ENCODE data around the gene CKMT2.

CKMT2 gene

DNA sequence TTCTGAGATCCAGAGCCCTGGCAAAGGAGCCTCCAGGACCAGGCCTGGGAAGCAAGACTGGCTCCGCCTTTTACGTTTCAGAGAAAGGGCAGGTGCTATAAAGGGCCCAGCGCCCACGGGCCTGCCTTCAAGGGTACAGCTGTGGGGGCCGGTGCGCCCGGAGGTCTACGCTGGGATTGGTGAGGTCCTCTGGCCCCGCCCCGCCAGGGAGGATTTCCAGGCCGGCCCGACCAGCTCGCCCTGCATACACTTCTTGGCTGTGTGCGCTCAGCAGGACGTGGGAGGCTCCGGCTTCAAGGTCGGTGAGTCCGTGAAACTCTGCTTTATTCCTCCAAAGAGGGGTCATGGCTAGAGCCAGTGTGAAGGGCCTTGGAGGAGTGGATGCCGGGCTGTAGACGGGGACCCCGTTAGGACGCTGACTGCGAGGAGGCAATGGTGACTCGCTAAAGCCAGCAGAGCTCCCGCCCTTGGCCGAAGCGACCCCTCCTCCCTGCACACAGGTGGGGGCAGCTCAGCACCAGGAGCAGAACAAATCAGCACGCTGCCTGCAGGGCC is at the start of gene CKMT2:
Gene CKMT2, plus strand, starts transcription at position 243 of the 555 bp plus-strand sequence. CDS start 17,811 bp downstream, outside the sequence.
- DNase-seq = no peak

DNA sequence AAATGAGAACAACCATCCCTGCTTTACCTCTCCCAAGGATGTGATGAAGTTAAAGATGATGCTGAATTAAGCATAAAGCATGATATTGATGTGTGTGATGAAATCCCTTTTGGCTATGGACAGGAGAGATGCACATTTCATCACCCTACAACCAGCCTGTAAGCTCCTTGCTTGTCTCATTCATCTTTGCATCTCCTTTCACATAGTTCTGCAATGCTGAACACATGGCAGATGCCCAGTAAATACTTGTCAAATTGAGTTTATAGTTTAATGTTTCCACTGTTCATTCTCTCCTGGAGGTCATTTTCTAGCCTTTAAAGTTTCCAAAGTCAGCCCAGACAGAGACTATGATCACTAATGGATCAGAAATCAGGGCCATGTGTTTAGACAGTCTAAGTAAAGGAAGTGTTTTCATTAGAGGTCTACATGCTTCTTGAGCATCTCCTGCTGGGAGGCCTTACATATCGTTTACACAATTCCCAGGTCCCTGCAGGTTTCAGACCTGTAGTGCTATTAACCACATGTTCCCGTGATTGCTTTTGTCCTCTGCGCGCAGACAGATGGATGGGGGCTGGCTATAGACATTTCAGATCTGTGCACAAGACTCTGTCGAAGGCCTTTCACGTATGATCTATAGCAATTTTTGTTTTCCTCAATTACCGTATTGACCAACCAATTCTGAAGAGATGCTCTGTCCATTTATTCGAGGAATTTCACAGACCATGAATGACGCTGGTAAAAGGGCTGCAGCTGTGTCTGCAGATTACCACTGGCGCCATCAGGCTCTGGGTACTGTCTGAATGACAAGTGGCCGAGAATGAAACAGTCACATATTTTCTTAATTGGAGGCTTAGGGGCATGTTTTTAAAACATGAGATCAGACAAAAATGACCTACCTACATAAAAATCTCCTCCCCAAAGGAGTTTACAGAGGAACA is 49.0 kb upstream of the CKMT2 start:
- DNase-seq = no peak

DNA sequence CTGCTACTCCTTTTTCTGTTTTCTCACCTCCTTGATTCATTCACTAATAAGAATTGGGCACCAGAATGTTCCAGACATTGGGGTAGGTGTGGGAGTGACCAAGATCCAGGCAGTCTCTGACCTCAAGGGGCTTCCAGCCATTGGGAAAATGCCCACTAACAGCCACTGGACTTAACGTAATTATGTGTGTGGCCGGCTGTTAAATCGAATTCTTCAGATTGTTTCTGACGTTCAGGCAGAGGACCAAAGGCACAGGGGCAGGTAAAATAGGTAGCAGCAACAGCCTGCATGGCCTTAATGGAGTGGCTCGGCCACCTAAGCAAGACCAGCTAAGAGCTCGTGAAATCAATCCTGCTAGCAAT is 48.4 kb upstream of the CKMT2 start:
- no peak for DNase-seq

GRCh38 chr5:81187885-81188284 is 45.2 kb upstream of the CKMT2 start:
- DNase-seq = no peak

- no peak for DNase-seq
These were observed 44.2 kb upstream of the CKMT2 start for GRCh38 chr5:81188962-81189361.

DNA sequence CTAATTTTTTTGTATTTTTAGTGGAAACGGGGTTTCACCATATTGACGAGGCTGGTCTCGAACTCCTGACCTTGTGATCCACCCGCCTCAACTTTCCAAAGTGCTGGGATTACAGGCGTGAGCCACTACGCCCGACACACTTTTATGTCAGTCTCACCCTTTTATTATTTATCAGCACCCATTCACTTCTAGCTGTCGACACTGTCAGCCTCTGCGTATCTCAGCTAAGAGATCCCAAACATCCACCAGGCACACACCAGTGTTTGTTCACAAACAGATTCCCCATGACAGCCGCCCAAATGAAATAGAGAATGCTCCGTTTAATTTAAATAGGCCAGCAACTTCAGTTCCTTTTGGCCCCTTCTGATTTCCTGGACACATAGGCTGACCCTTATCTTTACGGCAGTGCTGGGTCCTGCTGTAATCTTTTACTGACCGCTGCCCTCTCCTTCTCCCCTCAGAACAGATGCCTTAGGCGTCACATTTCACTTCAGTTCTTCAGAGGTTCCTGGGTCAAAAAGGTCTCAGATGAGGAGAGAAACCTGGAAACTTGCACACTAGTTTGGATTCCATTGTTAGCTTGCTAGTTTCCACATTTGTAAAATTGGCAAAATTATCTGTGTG is 43.1 kb upstream of the CKMT2 start:
- no peak for DNase-seq

GRCh38 chr5:81191726-81192372 is 41.3 kb upstream of the CKMT2 start:
- no peak for DNase-seq

DNA sequence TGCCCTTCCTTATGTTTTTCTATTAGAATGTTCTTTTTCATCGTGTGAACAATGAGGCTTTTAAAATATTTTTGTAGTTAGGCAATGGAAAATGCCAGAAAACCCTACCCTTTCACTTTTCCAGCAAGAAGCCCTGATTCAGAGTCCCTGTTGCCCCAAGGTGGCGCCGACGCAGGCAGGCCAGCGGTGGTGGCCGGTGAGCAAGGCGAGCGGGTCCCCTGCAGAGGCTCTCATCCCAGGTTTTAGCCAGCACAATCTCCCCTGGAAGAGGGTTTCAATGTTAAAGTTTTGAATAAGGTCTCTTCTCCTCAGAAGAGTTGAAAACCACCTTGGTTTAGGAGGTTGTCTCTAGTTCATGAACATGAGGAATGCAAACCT is 40.8 kb upstream of the CKMT2 start:
- no peak for DNase-seq

DNA sequence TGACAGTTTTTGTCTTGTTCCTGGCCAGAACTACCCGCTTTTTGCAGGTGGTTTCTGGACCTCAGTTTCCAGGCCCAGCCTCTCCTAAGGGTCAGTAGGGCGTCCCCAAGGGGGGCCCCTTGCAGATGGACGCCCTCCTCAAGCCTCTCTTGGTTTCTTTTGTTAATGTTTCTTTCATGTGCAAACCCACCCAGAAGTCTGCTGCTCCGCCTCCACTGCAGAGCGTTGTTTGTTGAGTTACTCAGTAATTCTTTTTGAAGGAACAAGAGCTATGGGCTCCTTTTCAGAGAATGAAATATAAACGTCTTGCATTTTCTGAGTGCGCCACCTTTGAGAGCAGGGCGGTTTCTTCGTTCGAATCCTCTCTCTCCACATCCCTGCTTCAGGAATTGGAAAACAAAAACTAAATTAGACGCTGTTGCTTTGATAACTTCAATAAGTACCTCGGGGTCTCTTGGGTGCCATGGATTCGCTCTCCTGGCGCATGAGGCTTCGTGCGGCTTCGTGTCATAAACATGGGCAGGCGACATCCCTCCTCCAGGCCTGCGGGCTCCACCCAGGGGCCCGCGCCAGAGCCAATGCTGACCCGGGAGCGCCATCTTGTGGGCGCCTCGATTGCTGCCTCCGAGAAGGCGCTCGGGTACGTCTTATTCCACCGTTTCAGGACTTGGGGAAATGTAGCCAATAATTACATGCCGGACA is 38.3 kb upstream of the CKMT2 start:
- DNase-seq = peak; percentile 69

DNA sequence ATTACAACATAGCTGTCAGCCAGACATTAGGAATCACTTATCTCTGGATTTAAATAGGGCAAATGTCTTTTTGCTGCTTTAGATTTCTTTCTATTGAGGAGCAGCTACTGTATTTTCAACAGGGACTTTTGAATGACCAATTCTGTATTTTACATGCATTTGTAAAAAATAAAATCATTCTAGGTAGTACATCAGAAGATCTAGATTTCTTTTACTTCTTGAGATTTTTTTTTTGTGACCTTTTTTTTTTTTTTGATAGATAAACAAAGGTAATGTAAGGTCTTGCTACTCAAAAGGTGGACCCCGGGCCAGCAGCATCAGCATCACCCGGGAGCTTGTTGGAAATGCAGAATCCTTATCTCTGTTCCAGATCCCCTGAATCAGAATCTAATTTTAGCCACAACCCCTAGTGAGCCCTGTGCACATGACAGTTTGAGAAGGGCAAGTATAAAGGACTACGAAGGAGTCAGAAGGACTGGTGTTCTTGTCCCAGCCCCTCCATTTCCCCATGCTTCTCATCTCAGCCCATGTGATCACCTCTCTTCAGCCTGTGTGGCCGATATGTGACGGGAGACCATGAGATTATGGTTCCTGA is 37.7 kb upstream of the CKMT2 start:
- DNase-seq = no peak

DNA sequence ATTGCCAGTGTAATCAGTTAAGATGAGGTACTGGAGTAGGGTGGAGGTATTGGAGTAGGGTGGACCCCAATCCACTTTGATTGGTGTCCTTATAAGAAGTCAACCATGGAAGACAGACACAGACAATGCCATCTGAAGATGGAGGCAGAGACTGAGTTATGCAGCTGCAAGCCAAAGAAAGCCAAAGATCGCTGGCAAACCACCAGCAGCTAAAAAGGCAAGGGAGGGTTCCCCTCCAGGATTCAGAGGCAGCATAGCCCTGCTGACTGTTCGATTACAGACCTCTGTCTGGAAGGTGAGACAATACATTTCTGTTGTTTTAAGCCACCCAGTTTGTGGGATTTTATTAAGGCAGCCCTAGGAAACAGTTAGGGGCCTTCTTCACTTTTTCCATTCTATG is 30.5 kb upstream of the CKMT2 start:
- no peak for DNase-seq

DNA sequence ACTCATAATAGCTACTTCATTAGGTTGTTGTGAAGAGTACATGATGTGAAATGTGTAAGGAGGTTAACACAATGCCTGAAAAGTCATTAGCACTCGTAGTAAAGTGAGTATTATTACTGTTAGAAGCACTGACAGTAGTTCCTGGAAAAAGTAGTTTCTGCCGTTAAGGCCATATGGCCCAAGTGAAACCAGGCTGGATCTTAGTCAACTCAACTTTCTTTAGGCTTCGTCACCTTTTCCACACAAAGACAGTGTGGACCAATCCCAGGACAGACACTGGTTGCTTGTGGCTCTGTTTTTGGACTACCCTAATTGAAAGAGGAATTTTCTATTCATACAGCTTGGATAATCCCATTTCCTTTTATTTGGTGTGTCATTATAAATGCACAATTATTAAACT is 29.4 kb upstream of the CKMT2 start:
- no peak for DNase-seq

GRCh38 chr5:81204205-81204604 is 28.9 kb upstream of the CKMT2 start:
- no peak for DNase-seq

DNA sequence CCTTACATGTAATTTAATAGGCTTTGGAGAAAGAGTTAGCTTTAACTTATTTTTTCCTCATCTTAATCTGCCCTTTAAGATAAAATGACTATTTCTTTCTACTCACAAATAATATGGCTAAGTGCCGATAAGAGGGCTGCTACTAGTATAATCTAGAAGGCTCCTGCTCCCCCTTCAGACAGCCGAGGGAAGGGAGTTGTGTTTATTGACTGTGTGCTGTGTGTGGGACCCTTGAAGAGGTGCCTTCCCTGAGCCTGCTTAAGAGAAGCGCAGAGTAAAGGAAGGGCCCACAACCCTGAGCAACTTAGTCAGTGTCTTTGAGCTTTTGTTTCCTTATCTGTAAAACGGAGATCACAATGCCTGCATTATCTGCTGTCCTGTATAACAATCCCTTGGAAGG is 28.1 kb upstream of the CKMT2 start:
- no peak for DNase-seq

DNA sequence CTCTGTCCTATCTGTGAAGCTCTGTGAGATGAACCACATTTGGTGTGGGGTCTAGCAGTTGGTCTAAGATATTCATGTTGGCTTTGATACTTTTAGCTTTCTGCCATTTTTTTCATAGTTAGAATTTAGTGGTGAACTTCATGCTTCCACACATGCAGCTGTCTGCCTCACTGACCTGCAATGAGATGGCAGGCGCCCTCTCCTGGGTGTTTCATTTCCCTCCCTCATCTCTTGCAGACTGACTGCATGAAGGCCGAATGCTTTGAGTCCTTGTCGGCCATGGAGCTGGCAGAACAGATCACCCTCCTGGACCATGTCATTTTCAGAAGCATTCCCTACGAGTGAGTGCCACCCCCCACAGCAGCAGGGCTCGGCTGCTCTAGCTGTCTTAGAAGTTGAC is 26.1 kb upstream of the CKMT2 start:
- no peak for DNase-seq

DNA sequence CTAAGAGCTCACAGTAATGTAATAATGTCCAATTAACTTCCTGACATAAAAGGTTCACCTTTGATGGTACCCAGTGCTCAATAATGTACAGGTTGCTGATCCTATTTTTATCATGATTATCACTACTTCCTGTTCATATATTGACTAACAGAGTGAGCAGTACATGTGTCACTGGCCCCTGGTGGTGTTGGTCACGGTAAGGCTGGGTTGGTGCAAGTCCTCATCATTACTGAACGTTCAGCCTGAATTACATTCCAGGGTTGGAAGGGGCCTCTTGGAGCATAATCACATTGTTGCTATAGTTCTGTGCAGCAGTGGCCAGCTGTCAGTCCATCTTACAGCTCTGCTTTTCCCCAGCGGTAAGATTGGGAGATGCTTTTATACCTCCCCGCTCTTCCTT is 24.2 kb upstream of the CKMT2 start:
- no peak for DNase-seq

DNA sequence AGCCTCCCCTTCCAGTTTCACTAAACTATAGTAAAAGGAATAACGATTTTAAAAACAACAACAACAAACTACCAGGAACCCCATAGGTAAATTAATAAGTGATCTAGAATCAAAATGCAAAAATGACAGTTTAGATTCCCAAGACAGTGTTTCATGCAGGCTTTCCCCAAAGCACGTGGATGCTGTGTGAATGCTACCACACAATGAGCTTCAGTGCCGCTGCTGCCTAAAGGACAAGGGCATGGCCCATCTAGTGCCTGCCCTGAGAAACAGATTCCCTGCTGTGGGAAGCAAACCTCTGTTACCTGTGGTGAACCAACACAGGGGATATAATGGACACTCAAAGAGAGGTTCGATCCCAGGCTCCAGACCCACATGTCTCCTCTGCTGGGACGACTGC is 23.7 kb upstream of the CKMT2 start:
- no peak for DNase-seq

- no peak for DNase-seq
These were observed 23.1 kb upstream of the CKMT2 start for GRCh38 chr5:81209869-81210493.

DNA sequence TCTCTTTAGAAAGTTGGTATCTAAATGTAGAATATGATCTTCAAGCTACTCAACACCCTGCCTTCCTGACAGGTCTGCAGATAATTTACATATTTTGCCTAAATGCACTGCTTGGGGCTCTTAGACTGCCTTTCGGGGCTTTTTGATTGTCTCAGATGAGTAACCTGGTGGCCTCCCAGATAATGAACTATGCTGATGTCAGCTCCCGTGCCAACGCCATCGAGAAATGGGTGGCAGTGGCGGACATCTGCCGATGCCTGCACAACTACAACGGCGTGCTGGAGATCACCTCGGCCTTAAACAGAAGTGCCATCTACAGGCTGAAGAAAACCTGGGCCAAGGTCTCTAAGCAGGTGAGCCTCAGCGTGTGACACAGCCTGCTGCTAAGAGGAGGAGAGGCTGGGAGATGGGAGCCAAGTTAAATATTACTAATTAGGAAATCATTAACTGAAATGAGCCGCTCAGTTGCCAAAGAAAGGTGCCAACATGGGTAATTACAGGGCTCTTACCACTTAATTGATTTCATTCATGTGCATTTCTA is 20.8 kb upstream of the CKMT2 start:
- no peak for DNase-seq

DNA sequence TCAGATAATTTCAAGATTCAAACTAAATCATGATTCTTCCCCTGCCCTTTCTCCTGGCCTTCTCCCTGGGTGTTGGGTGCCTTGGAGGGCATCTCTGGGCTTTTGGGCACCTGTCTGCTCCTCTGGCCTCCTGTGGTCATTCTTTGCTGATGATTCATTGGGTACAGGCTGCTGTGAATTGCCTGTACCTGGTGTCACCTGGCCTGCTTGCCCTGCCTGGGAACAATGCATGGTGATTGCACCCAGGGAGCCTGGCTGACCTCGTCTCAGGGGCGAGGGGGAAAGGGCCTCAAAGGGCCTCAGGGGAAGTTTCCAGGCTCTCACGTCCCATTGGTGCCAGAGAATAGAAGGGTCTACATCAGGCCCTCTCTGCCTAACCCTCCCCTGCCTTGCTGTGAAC is 20.1 kb upstream of the CKMT2 start:
- no peak for DNase-seq

GRCh38 chr5:81214848-81215247 is 18.3 kb upstream of the CKMT2 start:
- DNase-seq = no peak

DNA sequence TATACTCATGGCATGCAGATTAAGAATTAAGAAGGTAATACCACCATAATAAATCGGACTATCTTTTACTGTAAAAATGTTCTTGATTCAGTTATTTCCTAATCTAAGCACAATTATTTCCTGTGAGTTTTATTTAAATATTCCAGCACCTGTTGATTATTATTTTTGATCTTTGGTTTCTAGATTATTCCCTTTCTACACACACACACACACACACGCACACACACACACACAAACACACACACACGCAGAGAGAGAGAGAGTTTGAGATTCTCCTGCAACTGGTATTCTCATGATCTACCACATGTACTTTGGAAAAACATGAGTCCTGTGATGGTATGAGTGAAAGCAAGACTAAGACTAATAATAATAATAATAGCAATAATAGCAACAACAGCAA is 17.0 kb upstream of the CKMT2 start:
- no peak for DNase-seq
